ENCODE measurements around the gene AFTPH.

The AFTPH gene

GRCh38 chr2:64523666-64524603, at the start of gene AFTPH:
Gene AFTPH, plus strand, starts transcription at chr2:64524328. Its CDS starts 27,147 bp downstream, at chr2:64551475.
- DNase-seq (ENCODE audit: low read depth in 2 of 2, low spot score in 1 of 2) = peak; percentile 96 to 99

- DNase-seq (ENCODE audit: low read depth in 2 of 2, low spot score in 1 of 2) = no peak
These were observed 49.5 kb upstream of the AFTPH start for GRCh38 chr2:64474636-64475035.

GRCh38 chr2:64477037-64477436, 47.1 kb upstream of the AFTPH start:
- no peak for DNase-seq (ENCODE audit: low read depth in 2 of 2, low spot score in 1 of 2)

GRCh38 chr2:64477979-64478378, 46.1 kb upstream of the AFTPH start:
- DNase-seq (ENCODE audit: low read depth in 2 of 2, low spot score in 1 of 2) = no peak

DNA sequence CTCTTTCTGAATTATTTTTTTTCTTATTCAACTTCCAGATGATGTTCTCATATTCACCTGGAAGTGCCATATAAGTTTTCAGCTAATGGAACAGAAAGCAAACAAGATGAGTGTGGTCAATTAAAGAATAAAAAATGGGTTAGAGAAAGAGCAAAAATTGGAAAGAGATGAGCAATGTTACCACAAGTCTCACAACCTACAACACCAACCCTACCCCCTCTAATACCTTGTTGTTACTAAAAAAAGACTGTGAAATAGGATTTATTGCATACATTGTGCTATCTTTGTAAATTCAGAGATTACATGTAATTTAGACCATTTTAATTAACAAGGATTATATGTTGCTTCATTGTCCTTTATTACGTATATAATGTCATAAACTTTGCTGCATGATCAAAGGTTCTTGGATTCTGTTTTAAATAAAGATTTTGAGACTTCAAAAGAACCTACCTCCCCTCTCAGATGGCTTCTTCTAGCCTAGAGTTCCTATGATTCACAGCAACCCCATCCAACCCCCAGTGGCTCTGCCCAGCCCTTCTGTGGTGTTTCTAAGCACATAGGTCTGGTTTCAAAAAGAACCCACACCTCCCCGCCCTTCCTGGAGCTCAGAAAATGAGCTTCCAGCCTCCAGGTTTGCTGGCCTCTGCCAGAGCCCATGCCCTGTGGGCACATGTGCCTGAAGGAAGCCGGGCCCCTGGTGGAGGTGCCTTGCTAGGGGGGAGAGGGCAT, 45.5 kb upstream of the AFTPH start:
- DNase-seq (ENCODE audit: low read depth in 2 of 2, low spot score in 1 of 2) = no peak

GRCh38 chr2:64479259-64480117, 44.6 kb upstream of the AFTPH start:
- no peak for DNase-seq (ENCODE audit: low read depth in 2 of 2, low spot score in 1 of 2)

- no peak for DNase-seq (ENCODE audit: low read depth in 2 of 2, low spot score in 1 of 2)
These were observed 42.5 kb upstream of the AFTPH start for GRCh38 chr2:64481665-64482064.

DNA sequence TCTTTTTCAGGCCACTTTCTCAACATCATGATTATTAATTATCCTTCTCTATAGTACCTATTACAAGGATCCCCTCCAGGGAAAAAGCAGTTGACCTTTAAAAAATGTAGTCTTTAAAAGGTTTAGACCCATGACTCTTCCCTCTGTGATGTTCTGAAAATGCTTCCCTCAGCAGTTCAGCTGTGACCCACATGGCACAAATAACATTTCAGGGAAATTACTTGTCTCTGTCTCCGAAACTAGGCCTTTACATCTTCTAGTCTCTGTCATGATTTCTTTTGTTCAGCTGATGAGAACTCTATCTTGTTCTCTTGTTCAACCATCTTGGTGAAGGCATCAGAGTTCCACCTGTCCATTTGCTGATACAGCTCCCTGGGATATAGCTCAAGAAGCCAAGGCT, 41.9 kb upstream of the AFTPH start:
- no peak for DNase-seq (ENCODE audit: low read depth in 2 of 2, low spot score in 1 of 2)

DNA sequence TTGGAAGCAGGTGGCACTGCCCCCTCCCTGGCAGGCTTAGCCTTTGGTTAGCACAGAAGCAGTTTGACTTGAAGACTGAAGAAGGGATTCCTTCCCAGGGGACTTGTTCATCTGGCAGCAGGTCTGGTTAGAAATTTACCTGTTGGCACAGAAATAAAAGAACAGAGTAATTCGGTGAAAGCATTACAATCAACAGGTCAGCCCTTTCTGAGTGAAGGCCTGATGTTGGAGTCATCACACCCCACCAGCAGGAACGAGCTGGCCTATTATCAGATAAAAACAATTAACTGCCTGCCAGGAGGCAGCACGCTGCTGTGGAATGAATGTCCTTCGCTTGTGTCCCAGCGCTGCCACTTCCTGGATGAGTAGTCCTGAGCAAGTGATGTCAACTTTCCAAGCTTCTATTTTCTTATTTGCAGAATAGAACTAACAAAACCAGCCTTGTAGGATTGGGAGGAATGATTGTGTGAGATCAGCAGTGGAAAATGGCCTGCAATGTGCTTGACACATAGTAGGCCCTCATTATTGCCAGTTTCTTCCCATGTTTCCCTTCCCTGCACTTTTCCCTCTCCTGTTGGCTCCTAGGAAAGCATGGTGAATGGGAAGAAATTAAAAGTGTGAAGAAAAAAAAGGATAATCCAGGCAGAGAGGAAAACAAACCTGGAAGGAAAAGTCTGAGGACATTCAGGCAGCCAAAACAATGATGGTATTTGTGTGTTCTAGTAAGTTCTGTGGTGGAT, 41.2 kb upstream of the AFTPH start:
- no peak for DNase-seq (ENCODE audit: low read depth in 2 of 2, low spot score in 1 of 2)

DNA sequence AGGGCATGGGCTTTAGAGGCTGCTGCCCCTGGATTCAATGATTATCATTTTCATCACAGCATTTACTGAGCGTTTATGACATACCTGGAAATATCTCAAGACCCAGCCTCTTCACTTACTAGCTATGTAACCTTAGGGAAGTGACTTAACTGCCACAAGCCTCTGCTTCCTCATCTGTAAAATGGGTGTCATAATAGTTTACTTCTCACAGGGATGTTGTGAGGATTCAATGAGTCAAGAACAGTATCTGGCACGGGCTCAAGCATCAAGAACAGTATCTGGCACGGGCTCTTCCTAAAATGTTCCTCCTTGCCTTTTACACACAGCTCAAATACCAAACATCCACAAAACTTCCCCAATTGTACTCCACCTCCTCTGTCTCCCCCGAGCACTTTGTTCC, 38.8 kb upstream of the AFTPH start:
- DNase-seq (ENCODE audit: low read depth in 2 of 2, low spot score in 1 of 2) = no peak

DNA sequence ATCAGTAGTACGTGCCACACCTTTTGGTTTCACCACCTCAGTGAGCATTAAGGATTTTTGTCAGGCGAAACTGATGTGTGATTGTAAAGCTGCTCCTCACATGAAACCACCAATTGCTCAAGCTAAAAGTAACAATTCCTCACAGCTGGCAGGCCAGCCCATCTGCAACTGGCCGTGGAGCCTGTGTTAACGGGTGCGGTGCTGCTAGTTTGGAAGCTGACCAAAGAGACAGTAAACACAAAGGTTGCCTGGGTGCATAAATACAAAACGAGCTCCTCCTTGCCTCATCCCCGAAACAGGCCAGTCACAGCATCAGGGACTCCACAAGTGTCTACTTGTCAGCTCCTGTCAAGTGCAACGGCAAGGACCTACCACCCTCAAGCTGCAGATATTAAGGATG, 38.2 kb upstream of the AFTPH start:
- no peak for DNase-seq (ENCODE audit: low read depth in 2 of 2, low spot score in 1 of 2)

DNA sequence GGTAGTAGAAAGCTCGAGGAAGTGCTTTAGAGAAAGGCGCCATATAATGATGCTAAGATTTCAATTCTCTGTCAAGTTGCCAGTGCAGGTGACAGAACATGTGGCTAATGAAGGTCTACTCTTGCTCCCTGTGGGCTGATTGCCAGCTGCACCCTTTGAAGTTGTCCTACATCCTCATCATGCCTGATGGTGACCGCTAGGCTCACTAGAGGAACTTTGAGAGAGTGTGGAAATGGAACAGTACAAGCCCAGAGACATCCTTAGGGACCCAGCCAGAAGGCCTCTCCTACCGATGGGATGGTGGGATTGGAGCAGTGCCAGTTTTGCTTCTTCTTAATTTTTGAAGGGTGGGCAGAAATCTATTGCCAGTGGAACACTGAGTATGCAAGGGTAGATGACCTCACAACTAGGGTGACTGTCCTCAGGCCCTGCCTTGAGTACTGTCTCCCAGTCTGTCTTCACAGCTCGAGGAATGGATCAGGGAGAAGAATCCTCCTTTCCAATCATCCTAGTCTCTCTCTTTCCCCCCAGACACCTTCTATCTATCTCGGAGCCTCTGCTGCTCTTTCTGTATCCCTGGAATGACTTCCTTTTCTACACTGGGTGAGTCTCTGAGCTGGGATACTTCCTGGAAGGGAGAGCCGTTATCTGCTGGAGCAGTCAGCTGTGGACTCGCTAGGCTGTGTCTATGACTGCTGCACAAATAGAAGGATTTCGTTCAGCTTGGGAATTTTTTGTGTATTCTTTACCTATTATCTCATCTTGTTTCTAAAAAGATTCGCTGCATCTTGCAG, 36.7 kb upstream of the AFTPH start:
- DNase-seq (ENCODE audit: low read depth in 2 of 2, low spot score in 1 of 2) = no peak

DNA sequence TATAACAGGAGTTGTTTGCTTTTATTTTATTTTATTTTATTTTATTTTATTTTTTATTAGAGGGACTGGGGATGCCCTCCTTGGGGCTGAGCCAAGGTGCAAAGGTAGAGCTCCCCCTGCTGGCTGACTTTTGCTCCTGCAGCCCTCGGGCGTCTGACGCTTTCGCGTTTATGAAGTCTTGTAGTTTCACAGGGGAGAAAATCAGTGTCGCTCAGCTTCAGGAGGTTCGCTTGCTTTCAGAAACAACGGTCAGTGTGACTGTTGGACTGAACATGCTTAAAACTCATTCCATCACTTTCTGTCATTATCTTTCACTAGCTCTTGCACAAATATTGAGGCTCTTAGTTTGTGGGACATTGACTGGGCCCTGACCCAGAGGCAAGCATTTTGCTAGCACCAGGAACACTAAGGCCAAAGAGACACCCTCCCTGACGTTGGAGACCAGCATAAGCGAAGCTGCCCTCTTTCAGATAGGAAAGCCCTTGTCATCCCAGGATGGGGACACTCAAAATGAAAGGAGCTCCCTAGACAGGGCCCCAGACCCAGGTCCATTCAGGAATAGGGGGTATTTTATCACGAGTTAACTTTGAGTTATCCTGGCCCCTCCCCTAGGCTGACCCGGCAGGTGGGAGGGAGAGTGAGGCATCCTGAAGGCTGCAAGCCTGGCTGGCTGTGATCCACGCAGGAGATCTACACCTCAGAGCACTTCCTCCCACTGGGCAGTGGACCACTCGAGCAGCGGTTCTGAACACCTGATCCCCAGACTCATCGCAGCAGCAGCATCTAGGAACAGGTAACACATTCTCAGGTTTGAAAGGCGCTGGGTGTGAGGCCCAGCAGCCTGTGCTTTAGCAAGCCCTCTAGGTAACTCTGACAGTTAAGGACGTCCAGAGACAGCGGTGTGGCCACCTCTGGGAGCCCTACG, 35.8 kb upstream of the AFTPH start:
- DNase-seq (ENCODE audit: low read depth in 2 of 2, low spot score in 1 of 2) = peak; percentile 65 to 68

DNA sequence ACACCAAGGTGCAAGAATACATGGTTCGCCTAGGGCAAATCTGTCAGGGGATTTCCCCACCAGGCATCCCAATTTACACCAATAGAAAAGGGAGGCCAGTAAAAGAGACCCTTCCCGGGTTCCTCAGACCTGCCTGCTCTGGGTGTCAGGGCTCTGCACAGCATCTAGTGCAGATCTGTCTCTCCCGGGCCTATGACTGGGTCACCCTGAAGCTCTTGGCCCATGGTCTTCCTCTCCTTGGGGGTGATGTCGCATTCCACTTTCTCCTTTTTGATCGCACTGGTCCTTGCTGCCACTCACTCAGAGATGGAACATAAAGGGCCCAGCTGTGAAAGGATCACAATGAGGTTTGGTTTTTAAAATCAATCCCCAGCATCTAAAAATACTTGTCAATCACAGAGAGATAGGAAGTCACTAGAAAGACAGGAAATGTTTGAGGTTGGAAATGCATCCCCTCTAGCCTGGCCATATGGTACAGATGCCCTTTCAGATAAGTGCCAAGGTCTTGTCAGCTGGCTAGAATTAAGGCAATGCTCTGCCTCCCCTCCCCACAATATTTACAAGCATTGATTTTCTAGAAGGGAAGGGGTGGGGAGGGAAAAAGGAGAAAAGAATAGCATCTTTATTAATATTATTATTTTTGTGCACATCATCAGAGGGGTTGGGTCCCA, 34.9 kb upstream of the AFTPH start:
- DNase-seq (ENCODE audit: low read depth in 2 of 2, low spot score in 1 of 2) = no peak

GRCh38 chr2:64491426-64491825, 32.7 kb upstream of the AFTPH start:
- no peak for DNase-seq (ENCODE audit: low read depth in 2 of 2, low spot score in 1 of 2)

- DNase-seq (ENCODE audit: low read depth in 2 of 2, low spot score in 1 of 2) = no peak
These were observed 31.9 kb upstream of the AFTPH start for GRCh38 chr2:64492272-64492671.

DNA sequence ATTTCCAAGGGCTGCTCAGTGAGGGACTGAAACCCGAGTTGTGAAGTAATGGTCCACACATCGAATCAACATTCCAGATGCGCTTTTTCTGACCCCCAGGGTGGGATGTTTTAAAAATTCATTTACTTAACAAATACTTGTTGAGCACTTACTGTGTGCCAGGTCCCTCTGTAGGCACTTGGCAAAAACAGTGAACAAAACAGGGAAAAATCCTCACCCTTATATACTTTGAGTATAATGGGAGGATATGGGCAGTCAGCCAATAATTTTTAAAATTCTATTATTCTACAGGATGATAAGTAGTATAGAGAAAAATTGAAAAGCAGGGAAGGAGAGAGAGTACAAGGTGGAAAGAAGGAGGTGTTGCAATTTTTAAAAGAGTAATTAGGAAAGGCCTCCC, 31.3 kb upstream of the AFTPH start:
- DNase-seq (ENCODE audit: low read depth in 2 of 2, low spot score in 1 of 2) = no peak

DNA sequence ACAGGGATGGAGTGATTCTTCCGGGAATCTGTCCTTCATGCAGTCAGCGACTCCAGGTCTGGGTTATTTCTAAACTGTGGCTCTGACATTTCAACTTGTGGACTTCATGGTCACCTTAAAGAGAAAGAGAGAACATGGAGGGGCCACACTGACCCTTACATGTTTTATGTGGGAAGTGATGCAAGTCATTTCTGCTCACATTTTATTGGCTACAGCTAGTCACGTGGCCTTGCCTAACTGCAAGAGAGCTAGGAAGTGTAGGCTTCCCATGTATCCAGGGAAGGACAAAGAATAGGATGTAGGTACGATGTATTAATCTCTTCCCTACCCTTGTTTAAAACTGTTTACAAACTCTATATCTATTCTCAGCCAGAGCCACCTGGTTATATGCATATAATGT, 30.3 kb upstream of the AFTPH start:
- DNase-seq (ENCODE audit: low read depth in 2 of 2, low spot score in 1 of 2) = no peak
